GM19099 (cell line): ENCODE measurements around the gene MSRB2.

Experiments
- POLR2A ChIP-seq: IDR thresholded peaks from 3 replicates; pipeline ENCODE4 v1.6.1; 2011; ENCODE audit warnings: low read depth; ENCODE audit not compliant: insufficient read length; ENCODE audit errors: extremely low read depth

MSRB2 gene

GRCh38 chr10:23121135-23121534, 25.8 kb downstream of the MSRB2 start:
- no peak for TF ChIP-seq POLR2A

- no peak for TF ChIP-seq POLR2A
These were observed 41.1 kb downstream of the MSRB2 start for GRCh38 chr10:23136462-23136861.

- TF ChIP-seq POLR2A, result no peak
These were observed 44.3 kb downstream of the MSRB2 start for GRCh38 chr10:23139677-23140076.

- no peak for TF ChIP-seq POLR2A
These were observed 46.6 kb downstream of the MSRB2 start for GRCh38 chr10:23141995-23142394.

- no peak for TF ChIP-seq POLR2A
These were observed 50.9 kb downstream of the MSRB2 start for GRCh38 chr10:23146258-23146657.

GRCh38 chr10:23147035-23147434, 51.7 kb downstream of the MSRB2 start:
- TF ChIP-seq POLR2A, result no peak

GRCh38 chr10:23148214-23148613, 52.8 kb downstream of the MSRB2 start:
- no peak for TF ChIP-seq POLR2A

- no peak for TF ChIP-seq POLR2A
These were observed 54.7 kb downstream of the MSRB2 start for GRCh38 chr10:23150091-23150490.

- no peak for TF ChIP-seq POLR2A
These were observed 55.2 kb downstream of the MSRB2 start for GRCh38 chr10:23150610-23151009.

- no peak for TF ChIP-seq POLR2A
These were observed 55.7 kb downstream of the MSRB2 start for GRCh38 chr10:23151071-23151470.

- no peak for TF ChIP-seq POLR2A
These were observed 59.8 kb downstream of the MSRB2 start for GRCh38 chr10:23155169-23155568.

- TF ChIP-seq POLR2A, result no peak
These were observed 61.2 kb downstream of the MSRB2 start for GRCh38 chr10:23156447-23157150.

GRCh38 chr10:23157239-23157681, 61.9 kb downstream of the MSRB2 start:
- TF ChIP-seq POLR2A, result no peak

- TF ChIP-seq POLR2A, result no peak
These were observed 62.5 kb downstream of the MSRB2 start for GRCh38 chr10:23157691-23158369.

- no peak for TF ChIP-seq POLR2A
These were observed 63.0 kb downstream of the MSRB2 start for GRCh38 chr10:23158370-23158769.

- no peak for TF ChIP-seq POLR2A
These were observed 76.0 kb downstream of the MSRB2 start for GRCh38 chr10:23171232-23171876.
